Right lobe of liver (tissue), 4 donors: Measurements from ENCODE around the gene RHBDF1.

ENCODE experiments used
- POLR2A ChIP-seq: fragments of 450-650 bp; IDR thresholded peaks from one replicate; pipeline ENCODE4 v1.6.1; 2017; ENCODE audit warnings: antibody characterized with exemption, mild to moderate bottlenecking
- TF ChIP-seq, protein P1 (sequence below), 4 donors: fragments of 200-600 bp in 3 of 4; fragments of 450-650 bp in 1 of 4; IDR thresholded peaks; one replicate each; pipeline versions ENCODE4 v1.5.1 to v1.8.0; 2016 to 2022; ENCODE audit warnings: antibody characterized with exemption in 4 of 4, mild to moderate bottlenecking in 2 of 4
- donor health status: DM: no; HTN: no; CAD: no.
- donor health status: DM: no; HTN: no; CAD: no.
- donor health status: DM: no; HTN: yes; CAD: no.

DNA sequence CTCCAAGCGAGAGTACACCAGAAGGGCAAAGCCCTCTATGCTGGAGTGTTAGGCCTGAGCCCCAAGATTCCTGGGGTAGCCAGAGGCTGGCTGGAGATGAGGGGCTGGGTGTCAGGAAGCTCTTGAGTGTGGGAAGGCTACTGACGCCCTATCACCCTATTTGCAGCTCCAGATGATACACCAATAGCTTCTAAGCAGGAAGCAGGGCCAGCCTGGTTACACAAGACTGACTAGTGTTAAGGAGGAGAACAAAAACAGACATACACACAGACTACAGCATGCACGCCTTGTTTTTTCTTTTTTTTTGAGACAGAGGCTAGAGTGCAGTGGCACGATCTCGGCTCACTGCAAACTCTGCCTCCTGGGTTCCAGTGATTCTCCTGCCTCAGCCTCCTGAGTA lies 34.9 kb downstream of the RHBDF1 start:
- TF ChIP-seq POLR2A, result no peak
- TF ChIP-seq, protein P1, sequence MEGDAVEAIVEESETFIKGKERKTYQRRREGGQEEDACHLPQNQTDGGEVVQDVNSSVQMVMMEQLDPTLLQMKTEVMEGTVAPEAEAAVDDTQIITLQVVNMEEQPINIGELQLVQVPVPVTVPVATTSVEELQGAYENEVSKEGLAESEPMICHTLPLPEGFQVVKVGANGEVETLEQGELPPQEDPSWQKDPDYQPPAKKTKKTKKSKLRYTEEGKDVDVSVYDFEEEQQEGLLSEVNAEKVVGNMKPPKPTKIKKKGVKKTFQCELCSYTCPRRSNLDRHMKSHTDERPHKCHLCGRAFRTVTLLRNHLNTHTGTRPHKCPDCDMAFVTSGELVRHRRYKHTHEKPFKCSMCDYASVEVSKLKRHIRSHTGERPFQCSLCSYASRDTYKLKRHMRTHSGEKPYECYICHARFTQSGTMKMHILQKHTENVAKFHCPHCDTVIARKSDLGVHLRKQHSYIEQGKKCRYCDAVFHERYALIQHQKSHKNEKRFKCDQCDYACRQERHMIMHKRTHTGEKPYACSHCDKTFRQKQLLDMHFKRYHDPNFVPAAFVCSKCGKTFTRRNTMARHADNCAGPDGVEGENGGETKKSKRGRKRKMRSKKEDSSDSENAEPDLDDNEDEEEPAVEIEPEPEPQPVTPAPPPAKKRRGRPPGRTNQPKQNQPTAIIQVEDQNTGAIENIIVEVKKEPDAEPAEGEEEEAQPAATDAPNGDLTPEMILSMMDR (IDR thresholded peaks at IDR 0.05), result no peak
